ENCODE measurements around the gene TRPM3. TPM values are rescaled to one million over a fixed set of nuclear protein-coding genes. Genes with fewer than 3 reads are reported as not detected.

The TRPM3 gene
- total and polyA plus RNA-seq, 2 of the 13 experiments (the other 11 are each of a cell fraction or from before 2014, with no cell fraction given) = not detected

GRCh38 chr9:71168418-71168817 is 47.0 kb upstream of the TRPM3 start:
- CTCF ChIA-PET (ENCODE audit: low intra/inter-chr PET ratio, low total read pairs) = no interaction called here
- no peak for FAIRE-seq
- BruUV-seq (replicated peaks) = no TSS peak
- TF ChIP-seq HMG20A (CRISPR knock-in tag; IDR thresholded peaks at IDR 0.05; ENCODE audit: borderline replicate concordance) (no peak), PHB2 (IDR thresholded peaks at IDR 0.05; ENCODE audit: partially characterized antibody) (no peak), CHCHD3 (CRISPR knock-in tag; IDR thresholded peaks at IDR 0.05) (no peak), MAX (IDR thresholded peaks at IDR 0.05) (no peak), ZNF639 (CRISPR knock-in tag; conservative IDR thresholded peaks at IDR 0.05) (no peak), PTBP1 (IDR thresholded peaks at IDR 0.05; ENCODE audit: low read depth, low read length, poor library complexity, severe bottlenecking) (no peak), THAP7 (CRISPR knock-in tag; IDR thresholded peaks at IDR 0.05) (no peak), FIP1L1 (IDR thresholded peaks at IDR 0.05; ENCODE audit: borderline replicate concordance, insufficient read depth, low read depth, low read length) (no peak), ZBTB33 (CRISPR knock-in tag; IDR thresholded peaks at IDR 0.05) (no peak), NFIB (CRISPR knock-in tag; IDR thresholded peaks at IDR 0.05; ENCODE audit: borderline replicate concordance) (no peak), BHLHE40 (IDR thresholded peaks at IDR 0.05; ENCODE audit: low read length) (no peak), NR2F6 (IDR thresholded peaks at IDR 0.05) (no peak), NR2F6 (CRISPR knock-in tag; IDR thresholded peaks at IDR 0.05) (no peak), ZNF770 (CRISPR knock-in tag; IDR thresholded peaks at IDR 0.05) (no peak), MXD1 (CRISPR knock-in tag; IDR thresholded peaks at IDR 0.05) (no peak)

More at GRCh38 chr9:71168418-71168817, 47.0 kb upstream of the TRPM3 start:
- Histone ChIP-seq H3K36me3 (replicated peaks in 1 of 2; ENCODE audit: control insufficient read depth in 1 of 2, insufficient read depth in 2 of 2, low read length in 2 of 2) (no peaks in the 10 kb centered on the region), H3K9ac (ENCODE audit: insufficient read depth, low read depth, low read length) (no peak overlapping the region), H4K20me1 (ENCODE audit: insufficient read depth, low read length) (no peaks in the 10 kb centered on the region), H3K4me1 (ENCODE audit: insufficient read depth, low read length) (no peaks in the 10 kb centered on the region), H3K4me3 (replicated peaks in 1 of 3; ENCODE audit: insufficient read depth in 1 of 3, low read depth in 2 of 3, low read length in 3 of 3) (no peak overlapping the region), H3K4me2 (ENCODE audit: low read depth, low read length) (no peak overlapping the region), H3K9me3 (ENCODE audit: low read length) (no peaks in the 10 kb centered on the region), H3K79me2 (ENCODE audit: insufficient read depth, low read length) (no peaks in the 10 kb centered on the region), H2AFZ (ENCODE audit: low read length) (no peak overlapping the region), H3K27me3 (ENCODE audit: control insufficient read depth in 1 of 2, insufficient read depth in 2 of 2, low read length in 2 of 2) (no peaks in the 10 kb centered on the region), H3K27ac (ENCODE audit: extremely low read length, insufficient read depth, low read length) (no peak overlapping the region)
- POLR2A ChIA-PET = no interaction called here
- in situ Hi-C loops (cut with HindIII; ENCODE audit: extremely low pct_ligation_motif_present, low pct_unique_long_range_greater_than_20kb) = no loop called here
- no peak for ATAC-seq
- intact Hi-C loops (cut with micrococcal nuclease; ENCODE audit: unreplicated experiment) = no loop called here
- DNase-seq (ENCODE audit: low spot score) = no peak

Data from HepG2 (cell line).